D721Med (cell line): ENCODE measurements around the gene LACTBL1.

Source experiments
- DNase-seq: peaks from one replicate; pipeline ENCODE4 v3.0.0; 2011; ENCODE audit warnings: low spot score; ENCODE audit not compliant: insufficient read length
- FAIRE-seq: peaks from 2 replicates; lab custom pipeline; 2011; peaks lifted over from hg19 to GRCh38; lab: Jason Lieb, UNC
- CTCF ChIP-seq: IDR thresholded peaks from 2 replicates; pipeline ENCODE4 v1.5.1; 2012; ENCODE audit warnings: mild to moderate bottlenecking, control low read depth; ENCODE audit not compliant: insufficient read depth; ENCODE audit errors: missing control alignments

The LACTBL1 gene

GRCh38 chr1:22914633-22915217, 57.9 kb downstream of the LACTBL1 start:
- DNase-seq (no peak), FAIRE-seq (no peak)
- TF ChIP-seq CTCF: no peak

GRCh38 chr1:22914156-22914555, 58.5 kb downstream of the LACTBL1 start:
- FAIRE-seq (no peak), DNase-seq (no peak)
- TF ChIP-seq CTCF: no peak

- FAIRE-seq (no peak), DNase-seq (no peak)
- no peak for TF ChIP-seq CTCF
Measured at GRCh38 chr1:22913421-22914141, 59.1 kb downstream of the LACTBL1 start.

- DNase-seq (no peak), FAIRE-seq (no peak)
- TF ChIP-seq CTCF: no peak
Measured at GRCh38 chr1:22912311-22912710, 60.4 kb downstream of the LACTBL1 start.

GRCh38 chr1:22910986-22911651, 61.5 kb downstream of the LACTBL1 start:
- DNase-seq: no peak
- TF ChIP-seq CTCF: no peak
- FAIRE-seq: no peak

GRCh38 chr1:22910286-22910685, 62.4 kb downstream of the LACTBL1 start:
- DNase-seq: no peak
- TF ChIP-seq CTCF: no peak
- no peak for FAIRE-seq
